ENCODE measurements around the gene PLEKHA1. TPM values are rescaled to one million over a fixed set of nuclear protein-coding genes. Genes with fewer than 3 reads are reported as not detected.
A peak's percentile ranks its signal among the peaks of the same experiment; 100 is the strongest.

The PLEKHA1 gene
- total and polyA plus RNA-seq, 2 of the 13 experiments (the other 11 are each of a cell fraction or from before 2014, with no cell fraction given) = 32.2 to 53.3 TPM

GRCh38 chr10:122331615-122332446 is 42.7 kb upstream of the PLEKHA1 start (continued):
- TF ChIP-seq ZNF766 (CRISPR knock-in tag; IDR thresholded peaks at IDR 0.05; ENCODE audit: borderline replicate concordance) = no peak
- no peak for TF ChIP-seq ZFP36L1 (CRISPR knock-in tag; IDR thresholded peaks at IDR 0.05)
- peak; percentile 77; the same call in 1 of the 2 replicates for TF ChIP-seq ZMYM4 (CRISPR knock-in tag; IDR thresholded peaks at IDR 0.05)
- TF ChIP-seq ZNF513 (CRISPR knock-in tag; conservative IDR thresholded peaks at IDR 0.05) = no peak
- TF ChIP-seq ZNF275 (CRISPR knock-in tag; IDR thresholded peaks at IDR 0.05; ENCODE audit: borderline replicate concordance) = 0 out of 2 replicates have a peak, but pooled peaks have one; percentile 36
- TF ChIP-seq EEA1 (CRISPR knock-in tag; IDR thresholded peaks at IDR 0.05; ENCODE audit: borderline replicate concordance) = no peak
- TF ChIP-seq TBL1XR1 (IDR thresholded peaks at IDR 0.05; ENCODE audit: borderline replicate concordance, low read length, partially characterized antibody) = no peak
- TF ChIP-seq RBFOX2 (IDR thresholded peaks at IDR 0.05; ENCODE audit: low read depth, low read length) = peak; percentile 82
- no peak for TF ChIP-seq NFATC3 (CRISPR knock-in tag; IDR thresholded peaks at IDR 0.05)
- TF ChIP-seq AGO2 (optimal IDR thresholded peaks at IDR 0.05; ENCODE audit: low read depth, low read length) = no peak
- TF ChIP-seq ZSCAN5A (CRISPR knock-in tag; IDR thresholded peaks at IDR 0.05; ENCODE audit: borderline replicate concordance) = no peak
- no peak for TF ChIP-seq ZNF562 (CRISPR knock-in tag; IDR thresholded peaks at IDR 0.05; ENCODE audit: borderline replicate concordance)
- TF ChIP-seq ZNF619 (CRISPR knock-in tag; IDR thresholded peaks at IDR 0.05) = no peak
- no peak for TF ChIP-seq FUBP1 (CRISPR knock-in tag; IDR thresholded peaks at IDR 0.05; ENCODE audit: borderline replicate concordance)
- no peak for TF ChIP-seq ZNF329 (CRISPR knock-in tag; IDR thresholded peaks at IDR 0.05; ENCODE audit: low read depth)
- no peak; the same call in 1 of the 2 replicates for TF ChIP-seq ARNT2 (CRISPR knock-in tag; IDR thresholded peaks at IDR 0.05; ENCODE audit: low read depth)
- 0 out of 2 replicates have a peak, but pooled peaks have one; percentile 67 for TF ChIP-seq STAT6 (CRISPR knock-in tag; IDR thresholded peaks at IDR 0.05; ENCODE audit: borderline replicate concordance)
- TF ChIP-seq ZNF558 (CRISPR knock-in tag; IDR thresholded peaks at IDR 0.05; ENCODE audit: borderline replicate concordance) = no peak
- TF ChIP-seq JARID2 (CRISPR knock-in tag; IDR thresholded peaks at IDR 0.05; ENCODE audit: insufficient replicate concordance) = no peak
